HG02981 (cell line): ENCODE results near the gene RABGAP1.

Experiments
- ATAC-seq: cut with Tn5 transposase; IDR thresholded peaks from one replicate; pipeline ENCODE4 v1.9.1; 2021; ENCODE audit warnings: mild to moderate bottlenecking, moderate library complexity; ENCODE audit not compliant: unreplicated experiment

RABGAP1 gene

DNA sequence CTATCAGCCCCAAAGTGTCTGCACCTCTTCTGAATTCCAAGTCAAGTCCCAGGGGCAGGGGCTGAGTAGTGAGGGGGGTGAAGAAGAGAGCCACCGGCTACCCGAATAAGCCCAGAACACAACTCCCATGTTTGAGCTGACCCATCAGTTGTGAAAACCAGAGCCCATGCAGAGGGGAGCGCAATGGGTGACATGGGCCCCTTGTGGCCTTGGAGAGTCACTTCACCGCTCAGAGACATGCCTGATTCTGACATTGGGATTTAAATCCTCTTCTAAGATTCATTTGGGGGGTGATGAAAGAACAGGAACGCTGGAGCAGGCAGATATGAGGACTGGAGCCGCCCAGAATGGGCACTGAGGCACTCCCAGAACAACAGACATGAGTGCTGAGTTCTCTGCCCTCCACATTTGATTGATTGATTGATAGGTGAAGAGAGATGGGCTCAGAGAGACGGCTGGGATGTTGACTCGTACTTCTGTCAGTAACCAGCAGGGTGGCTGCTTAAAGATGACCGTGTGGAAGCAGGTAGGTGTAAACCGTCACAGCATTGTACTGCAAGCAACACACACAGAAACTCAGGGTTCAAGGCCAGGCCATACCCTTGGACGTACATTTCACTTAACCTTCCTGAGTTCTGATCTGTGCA lies 166.9 kb downstream of the RABGAP1 start:
- no peak for ATAC-seq

GRCh38 chr9:123108976-123109375 lies 168.2 kb downstream of the RABGAP1 start:
- ATAC-seq: no peak

- no peak for ATAC-seq
Observed at GRCh38 chr9:123109540-123110279, 168.9 kb downstream of the RABGAP1 start.

DNA sequence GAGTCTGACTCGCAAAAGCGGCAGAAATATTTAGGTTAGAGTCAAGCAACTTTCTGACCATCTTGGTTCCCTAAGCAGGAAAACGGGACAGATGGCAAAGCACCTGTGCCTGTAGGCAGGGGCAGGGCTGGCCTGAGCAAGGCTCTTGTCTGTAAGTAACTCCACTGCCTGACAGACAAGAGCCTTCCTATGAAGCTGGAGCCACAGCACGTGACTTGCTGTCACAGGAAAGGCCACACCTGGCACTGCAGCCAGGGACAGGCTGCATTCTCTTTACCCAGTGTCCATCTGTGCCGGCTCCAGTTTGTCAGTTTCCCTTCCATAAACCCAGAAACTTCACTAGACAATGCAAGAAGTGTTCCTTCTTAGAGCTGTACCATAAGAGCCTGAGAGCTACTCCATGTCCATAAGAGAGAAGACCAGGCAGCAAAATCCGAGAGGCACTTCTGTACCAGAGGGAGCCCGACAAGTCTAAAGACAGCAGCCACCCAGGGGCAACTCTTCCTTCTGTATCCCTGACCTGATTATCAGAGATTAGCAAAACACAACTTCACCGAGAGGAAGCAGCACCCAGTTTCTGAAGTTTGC lies 170.7 kb downstream of the RABGAP1 start:
- no peak for ATAC-seq

DNA sequence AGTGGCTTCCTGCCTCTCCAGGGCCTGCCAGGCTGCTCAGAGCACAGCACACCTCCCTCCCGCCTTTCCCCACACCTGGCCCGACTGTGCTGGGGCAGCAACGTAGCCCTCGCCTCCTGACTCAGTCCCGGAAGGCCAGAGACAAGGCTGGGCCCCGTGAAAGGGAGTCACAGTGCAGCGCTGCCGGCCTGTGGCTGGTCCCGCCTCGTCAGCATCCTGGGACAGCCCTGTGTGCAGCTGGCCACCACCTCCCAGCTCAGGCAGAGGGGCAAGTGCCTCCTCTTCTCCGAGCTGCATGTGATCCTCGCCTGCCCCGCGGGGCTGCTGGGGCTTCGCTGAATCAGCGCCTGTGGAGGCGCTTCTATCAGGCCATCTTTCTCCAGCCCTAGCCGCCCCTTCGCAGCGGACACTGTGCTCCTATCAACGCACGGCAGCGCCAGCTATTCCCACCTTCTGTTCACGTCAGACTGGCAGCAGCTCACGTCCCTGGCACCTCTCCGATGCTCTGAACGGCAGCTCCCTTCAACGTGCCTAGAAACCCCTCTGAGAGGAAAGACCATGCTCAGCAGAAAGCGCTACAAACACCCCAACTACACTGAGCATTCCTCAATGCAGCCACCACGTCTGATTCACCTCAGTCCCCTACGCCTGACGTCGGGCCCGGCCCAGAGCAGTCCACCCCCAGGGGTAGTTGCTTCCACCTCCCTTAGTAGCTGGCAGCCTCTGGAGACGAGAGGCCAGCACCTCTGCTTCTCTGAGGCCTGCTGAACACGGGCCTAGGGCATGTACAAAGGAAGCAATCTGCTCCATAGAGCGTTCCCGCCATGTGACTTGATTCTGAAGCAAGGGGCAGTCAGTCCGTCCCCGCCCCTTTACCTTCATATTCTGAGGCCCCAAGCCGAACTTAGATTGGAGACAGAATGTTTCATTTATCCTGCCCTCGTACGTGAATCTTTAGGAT lies 171.5 kb downstream of the RABGAP1 start:
- ATAC-seq: no peak

GRCh38 chr9:123113185-123113584 lies 172.4 kb downstream of the RABGAP1 start:
- ATAC-seq: no peak

- ATAC-seq: no peak
Observed at GRCh38 chr9:123115146-123115913, 174.5 kb downstream of the RABGAP1 start.

- ATAC-seq: no peak
Observed at GRCh38 chr9:123116036-123116435, 175.2 kb downstream of the RABGAP1 start.

DNA sequence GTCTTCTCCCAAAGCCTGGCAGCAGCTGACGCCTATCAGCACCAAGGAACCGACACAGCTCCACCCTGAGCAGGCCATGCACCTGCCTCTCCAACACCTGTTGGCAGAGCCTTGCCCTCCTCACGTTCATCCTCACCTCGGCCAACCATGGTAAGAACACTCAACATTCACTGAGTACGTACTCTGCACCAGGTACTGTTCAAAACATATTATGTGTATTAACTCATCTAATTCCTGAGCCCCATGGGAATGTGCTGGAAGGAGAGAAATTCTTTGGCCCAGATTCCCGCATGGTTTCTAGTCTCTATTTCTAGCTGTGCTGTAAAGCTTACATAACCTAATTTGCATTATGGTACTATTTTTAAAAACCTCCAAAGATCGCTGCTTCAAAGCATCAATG lies 178.7 kb downstream of the RABGAP1 start:
- no peak for ATAC-seq

GRCh38 chr9:123120131-123120530 lies 179.3 kb downstream of the RABGAP1 start:
- ATAC-seq: no peak

DNA sequence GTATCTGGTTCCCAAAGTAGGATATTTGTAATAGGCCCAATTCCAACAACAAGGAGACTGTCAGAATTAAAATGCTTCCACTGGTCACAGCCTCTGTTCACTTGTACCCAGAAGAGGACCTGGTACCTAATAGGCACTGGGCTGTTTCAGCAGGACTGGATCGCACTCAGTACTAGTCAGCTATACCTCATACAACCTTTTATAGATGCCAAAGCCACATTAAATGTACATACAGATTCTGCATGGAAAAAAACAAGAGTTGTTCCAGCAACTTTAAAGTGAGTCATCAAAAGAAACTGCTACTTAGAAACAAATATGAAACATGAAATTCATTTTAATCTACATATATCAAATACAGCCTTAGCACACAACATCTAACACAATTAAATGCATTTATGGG lies 180.1 kb downstream of the RABGAP1 start:
- ATAC-seq: no peak

GRCh38 chr9:123121457-123121856 lies 180.6 kb downstream of the RABGAP1 start:
- no peak for ATAC-seq

GRCh38 chr9:123127512-123128075 lies 186.8 kb downstream of the RABGAP1 start:
- no peak for ATAC-seq

DNA sequence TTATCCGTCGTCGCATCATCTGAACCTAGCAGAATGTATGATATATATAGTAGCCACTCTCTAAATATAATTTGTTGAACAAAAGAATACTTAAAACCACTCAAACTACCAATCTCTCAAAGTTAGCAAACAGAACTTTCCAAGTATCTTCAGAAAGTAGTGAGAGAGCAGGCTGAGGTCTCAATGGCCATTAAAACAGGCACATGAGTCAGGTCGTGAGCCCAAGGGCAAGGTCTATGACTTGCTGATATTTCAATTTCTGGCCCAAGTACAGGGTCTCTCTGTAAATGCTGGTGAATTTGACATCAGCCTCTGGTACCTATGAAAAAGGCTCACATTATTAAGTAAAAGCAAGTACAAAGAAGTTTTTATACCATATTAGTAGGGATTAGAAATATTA lies 187.8 kb downstream of the RABGAP1 start:
- no peak for ATAC-seq

- ATAC-seq: no peak
Observed at GRCh38 chr9:123129423-123129822, 188.6 kb downstream of the RABGAP1 start.

- no peak for ATAC-seq
Observed at GRCh38 chr9:123131258-123131657, 190.4 kb downstream of the RABGAP1 start.

DNA sequence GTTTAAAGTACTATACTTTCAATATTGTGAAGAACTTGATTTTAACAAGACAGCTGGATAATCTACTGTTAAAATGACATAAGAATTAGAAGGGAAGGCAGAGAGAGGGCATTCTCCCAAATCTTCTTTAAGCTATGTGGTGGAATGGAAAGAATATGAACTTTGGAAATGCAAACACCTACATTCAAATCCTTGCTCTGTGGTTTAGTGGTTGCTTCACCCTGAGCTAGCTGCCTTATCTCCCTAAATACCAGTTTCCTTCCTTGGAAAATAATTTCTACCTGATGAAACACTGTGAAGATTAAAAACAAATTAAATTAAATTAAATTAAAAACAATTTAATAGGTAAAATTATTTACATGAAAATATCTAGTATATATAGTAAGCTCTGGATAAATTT lies 191.2 kb downstream of the RABGAP1 start:
- no peak for ATAC-seq

DNA sequence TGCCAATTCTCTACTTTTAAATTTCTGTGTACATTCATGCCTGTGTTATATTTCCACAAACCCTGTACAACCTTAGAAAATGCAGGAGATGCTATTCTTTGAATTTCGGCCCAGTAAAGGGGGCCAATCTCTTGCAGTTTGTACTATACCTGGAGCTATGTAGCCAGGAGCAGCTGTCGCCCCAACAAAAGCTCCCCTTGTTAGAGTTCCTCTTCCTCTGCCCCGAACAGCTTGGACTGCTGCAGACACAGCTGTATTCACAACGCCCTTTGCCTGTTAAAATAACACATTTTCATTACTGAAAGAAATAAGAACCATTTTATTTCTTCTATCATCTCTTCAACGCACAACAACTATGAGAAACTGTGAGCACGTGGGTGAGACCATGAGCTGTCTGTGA lies 191.9 kb downstream of the RABGAP1 start:
- ATAC-seq: no peak

- no peak for ATAC-seq
Observed at GRCh38 chr9:123135430-123135829, 194.6 kb downstream of the RABGAP1 start.

GRCh38 chr9:123138163-123138562 lies 197.3 kb downstream of the RABGAP1 start:
- ATAC-seq: no peak
